H1 (cell line): Measurements from ENCODE around the gene SIPA1L2. TPM values are rescaled to one million over a fixed set of nuclear protein-coding genes. Genes with fewer than 3 reads are reported as not detected.

Experiments used
- CBX8 ChIP-seq: fragments of 300-800, 300-1000 bp; sonication (generic); IDR thresholded peaks from 2 replicates; pipeline ENCODE4 v1.7.1; 2016; ENCODE audit warnings: low read depth, low read length, borderline replicate concordance
- CHD7 ChIP-seq: fragments of 300-600 bp; sonication (generic); IDR thresholded peaks from 2 replicates; pipeline ENCODE4 v1.7.1; 2012; ENCODE audit warnings: low read length, moderate library complexity, mild to moderate bottlenecking, inconsistent platforms; ENCODE audit not compliant: insufficient replicate concordance
- CTBP2 ChIP-seq: IDR thresholded peaks from 2 replicates; pipeline ENCODE4 v1.7.0; 2011; ENCODE audit warnings: borderline replicate concordance, mild to moderate bottlenecking, moderate library complexity, mixed read lengths, low read length; ENCODE audit not compliant: insufficient read depth, insufficient read length
- EP300 ChIP-seq, 2 experiments: IDR thresholded peaks; 1 replicate in 1 of 2; 2 replicates in 1 of 2; pipeline ENCODE4 v1.6.1; 2011 to 2012; ENCODE audit warnings: low read depth in 2 of 2, low read length in 2 of 2, mild to moderate bottlenecking in 2 of 2, borderline replicate concordance in 1 of 2, inconsistent platforms in 1 of 2, moderate library complexity in 1 of 2
- KDM4A ChIP-seq: IDR thresholded peaks from one replicate; pipeline ENCODE4 v1.7.1; 2012; ENCODE audit warnings: low read depth, mild to moderate bottlenecking, moderate library complexity, low read length, inconsistent platforms; ENCODE audit not compliant: severe bottlenecking
- POLR2A ChIP-seq, 2 experiments: IDR thresholded peaks; 1 replicate in 1 of 2; 2 replicates in 1 of 2; pipeline ENCODE4 v1.6.1; 2011; ENCODE audit warnings: low read depth in 2 of 2, low read length in 2 of 2, mild to moderate bottlenecking in 2 of 2; ENCODE audit errors: control extremely low read depth in 1 of 2
- RAD21 ChIP-seq, 2 experiments: IDR thresholded peaks in 1 of 2; conservative IDR thresholded peaks in 1 of 2; 2 replicates each; pipeline ENCODE4 v1.6.1; 2011; ENCODE audit warnings: low read depth in 2 of 2, low read length in 2 of 2, improper control_type of control experiment in 1 of 2, inconsistent platforms in 1 of 2, mild to moderate bottlenecking in 1 of 2, moderate library complexity in 1 of 2
- SIX5 ChIP-seq: IDR thresholded peaks from 2 replicates; pipeline ENCODE4 v1.6.1; 2011; ENCODE audit warnings: mild to moderate bottlenecking, low read depth, low read length
- TBP ChIP-seq: IDR thresholded peaks from 2 replicates; pipeline ENCODE4 v1.6.1; 2011; ENCODE audit warnings: low read depth, low read length, improper control_type of control experiment
- polyA plus RNA-seq, 7 experiments: library from polyadenylated mRNA; depleted of rRNA in 3 of 7; stranded (reverse) in 5 of 7; unstranded in 2 of 7; fragments of >200 nt in 5 of 7; fragments of 200-250 nt in 2 of 7; gene quantifications; 1 replicate in 5 of 7; 2 replicates in 1 of 7; 4 replicates in 1 of 7; pipeline versions ENCODE4 v1.2.1 to v1.2.3, GENCODE V29; 2011 to 2013; ENCODE audit warnings: missing spikeins in 2 of 7, mixed read lengths in 2 of 7
- total RNA-seq: library from RNA; stranded (reverse); fragmentation: NEBNext Ultra II Directional; extraction: Animal tissue kit (Norgen Biotek cat#: 25700); gene quantifications from 2 replicates; pipeline ENCODE4 v1.2.1, GENCODE V29; 2021

The SIPA1L2 gene
- total and polyA plus RNA-seq, 2 of the 8 experiments (the other 6 are each of a cell fraction or from before 2014, with no cell fraction given): 7.7 to 13.2 TPM

GRCh38 chr1:232664844-232665777 is 35.2 kb upstream of the SIPA1L2 start (continued):
- TF ChIP-seq CHD7: no peak
- TF ChIP-seq CBX8: no peak
- no peak for TF ChIP-seq POLR2A (IDR thresholded peaks at IDR 0.05; ENCODE audit: control extremely low read depth in 1 of 2, low read depth in 2 of 2, low read length in 2 of 2)
- TF ChIP-seq RAD21 (IDR thresholded peaks at IDR 0.05 in 1 of 2, conservative IDR thresholded peaks at IDR 0.05 in 1 of 2; ENCODE audit: low read depth in 2 of 2, low read length in 2 of 2): no peak
- no peak for TF ChIP-seq CTBP2
- TF ChIP-seq SIX5: no peak
- TF ChIP-seq EP300 (IDR thresholded peaks at IDR 0.05; ENCODE audit: borderline replicate concordance in 1 of 2, low read depth in 2 of 2, low read length in 2 of 2): no peak
- TF ChIP-seq TBP: no peak
- TF ChIP-seq KDM4A: no peak
